ENCODE results near the gene MYO10.

DNA sequence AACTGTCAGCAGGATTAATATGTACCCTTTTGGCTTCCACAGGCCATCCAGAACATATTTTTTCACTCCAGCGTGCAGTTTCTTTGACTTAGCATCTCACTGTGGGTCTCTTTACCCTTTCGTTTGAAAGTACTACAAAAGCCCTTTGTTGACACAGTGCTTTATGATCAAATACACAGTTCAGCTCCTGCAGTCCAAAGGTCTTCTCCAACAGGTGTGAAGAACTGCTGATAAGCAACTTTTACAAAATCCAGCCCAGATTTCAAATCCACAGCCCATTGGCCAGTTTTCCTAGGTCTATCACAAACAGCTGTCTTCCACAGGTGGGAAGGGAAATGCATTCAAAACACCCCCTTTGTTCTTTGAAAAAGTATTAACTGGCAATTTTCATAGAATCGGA lies 54.8 kb downstream of the MYO10 start:
- TF ChIP-seq, protein P1, sequence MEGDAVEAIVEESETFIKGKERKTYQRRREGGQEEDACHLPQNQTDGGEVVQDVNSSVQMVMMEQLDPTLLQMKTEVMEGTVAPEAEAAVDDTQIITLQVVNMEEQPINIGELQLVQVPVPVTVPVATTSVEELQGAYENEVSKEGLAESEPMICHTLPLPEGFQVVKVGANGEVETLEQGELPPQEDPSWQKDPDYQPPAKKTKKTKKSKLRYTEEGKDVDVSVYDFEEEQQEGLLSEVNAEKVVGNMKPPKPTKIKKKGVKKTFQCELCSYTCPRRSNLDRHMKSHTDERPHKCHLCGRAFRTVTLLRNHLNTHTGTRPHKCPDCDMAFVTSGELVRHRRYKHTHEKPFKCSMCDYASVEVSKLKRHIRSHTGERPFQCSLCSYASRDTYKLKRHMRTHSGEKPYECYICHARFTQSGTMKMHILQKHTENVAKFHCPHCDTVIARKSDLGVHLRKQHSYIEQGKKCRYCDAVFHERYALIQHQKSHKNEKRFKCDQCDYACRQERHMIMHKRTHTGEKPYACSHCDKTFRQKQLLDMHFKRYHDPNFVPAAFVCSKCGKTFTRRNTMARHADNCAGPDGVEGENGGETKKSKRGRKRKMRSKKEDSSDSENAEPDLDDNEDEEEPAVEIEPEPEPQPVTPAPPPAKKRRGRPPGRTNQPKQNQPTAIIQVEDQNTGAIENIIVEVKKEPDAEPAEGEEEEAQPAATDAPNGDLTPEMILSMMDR (IDR thresholded peaks at IDR 0.05), result no peak
- TF ChIP-seq POLR2AphosphoS5 (IDR thresholded peaks at IDR 0.05) (no peak), EP300 (IDR thresholded peaks at IDR 0.05) (no peak), POLR2A (IDR thresholded peaks at IDR 0.05) (no peak)
